GM12872 (cell line): ENCODE results near the gene MYO18A.

ENCODE experiments used
- CTCF ChIP-seq: IDR thresholded peaks from 3 replicates; pipeline ENCODE4 v1.5.1; 2011; ENCODE audit warnings: low read depth, mild to moderate bottlenecking, low read length, moderate library complexity; ENCODE audit not compliant: insufficient read depth

The MYO18A gene

GRCh38 chr17:29121442-29121841 lies 58.8 kb downstream of the MYO18A start:
- TF ChIP-seq CTCF = no peak

GRCh38 chr17:29120433-29120832 lies 59.8 kb downstream of the MYO18A start:
- no peak for TF ChIP-seq CTCF

GRCh38 chr17:29119265-29119664 lies 60.9 kb downstream of the MYO18A start:
- TF ChIP-seq CTCF = no peak

- TF ChIP-seq CTCF = peak; percentile 94
These were observed 63.1 kb downstream of the MYO18A start for GRCh38 chr17:29116804-29117753.

GRCh38 chr17:29115961-29116803 lies 64.0 kb downstream of the MYO18A start:
- TF ChIP-seq CTCF = peak; percentile 60

- no peak for TF ChIP-seq CTCF
These were observed 64.8 kb downstream of the MYO18A start for GRCh38 chr17:29115435-29115834.

GRCh38 chr17:29114141-29114540 lies 66.1 kb downstream of the MYO18A start:
- TF ChIP-seq CTCF = no peak
